T47D (cell line): ENCODE results near the gene MYO15B.

Experiments
- DNase-seq, 2 experiments: peaks; one replicate each; pipeline versions ENCODE4 v3.0.0 to v3.0.0-alpha.2; 2011 to 2012; ENCODE audit warnings: low read depth in 1 of 2, low spot score in 1 of 2
- JUND ChIP-seq: IDR thresholded peaks from 2 replicates; pipeline ENCODE4 v1.6.1; 2012; ENCODE audit warnings: low read depth
- in situ Hi-C: cut with HindIII; loops from 2 replicates; pipeline ENCODE4 v1.10.0; 2016; ENCODE audit warnings: low sequenced_read_pairs, low pct_unique_long_range_greater_than_20kb

The MYO15B gene

GRCh38 chr17:75565066-75565465 is 22.5 kb upstream of the MYO15B start:
- in situ Hi-C loops, result no loop called here
- TF ChIP-seq JUND, result no peak

GRCh38 chr17:75565618-75566017 is 22.0 kb upstream of the MYO15B start:
- DNase-seq, result no peak
- in situ Hi-C loops, result no loop called here
- TF ChIP-seq JUND, result no peak

More at GRCh38 chr17:75565066-75565465, 22.5 kb upstream of the MYO15B start:
- DNase-seq, result peak; percentile 72 to 87

GRCh38 chr17:75566416-75566815 is 21.2 kb upstream of the MYO15B start:
- no peak for DNase-seq
- in situ Hi-C loops, result no loop called here
- TF ChIP-seq JUND, result no peak

GRCh38 chr17:75566834-75567233 is 20.8 kb upstream of the MYO15B start:
- TF ChIP-seq JUND, result no peak
- in situ Hi-C loops, result no loop called here
- no peak for DNase-seq

GRCh38 chr17:75568412-75569255 is 19.0 kb upstream of the MYO15B start:
- DNase-seq, result no peak

GRCh38 chr17:75570034-75570676 is 17.4 kb upstream of the MYO15B start:
- no peak for DNase-seq
- no peak for TF ChIP-seq JUND
- in situ Hi-C loops, result no loop called here

More at GRCh38 chr17:75568412-75569255, 19.0 kb upstream of the MYO15B start:
- no peak for TF ChIP-seq JUND
- in situ Hi-C loops, result no loop called here

- in situ Hi-C loops, result no loop called here
- TF ChIP-seq JUND, result no peak
- DNase-seq, result no peak
Observed at GRCh38 chr17:75570772-75571171, 16.8 kb upstream of the MYO15B start.

- in situ Hi-C loops, result no loop called here
- no peak for DNase-seq
- no peak for TF ChIP-seq JUND
Observed at GRCh38 chr17:75571197-75571884, 16.3 kb upstream of the MYO15B start.

- in situ Hi-C loops, result no loop called here
- no peak for DNase-seq
- no peak for TF ChIP-seq JUND
Observed at GRCh38 chr17:75571885-75572215, 15.8 kb upstream of the MYO15B start.

GRCh38 chr17:75572713-75573539 is 14.7 kb upstream of the MYO15B start:
- DNase-seq, result peak in 1 of 2 experiments; percentile 52
- TF ChIP-seq JUND, result no peak
- in situ Hi-C loops, result no loop called here

- no peak for DNase-seq
- no peak for TF ChIP-seq JUND
- in situ Hi-C loops, result no loop called here
Observed at GRCh38 chr17:75573540-75573957, 14.1 kb upstream of the MYO15B start.

GRCh38 chr17:75573994-75574393 is 13.6 kb upstream of the MYO15B start:
- in situ Hi-C loops, result no loop called here
- TF ChIP-seq JUND, result no peak
- DNase-seq, result no peak
